ENCODE results near the gene UCK2.

UCK2 gene

DNA sequence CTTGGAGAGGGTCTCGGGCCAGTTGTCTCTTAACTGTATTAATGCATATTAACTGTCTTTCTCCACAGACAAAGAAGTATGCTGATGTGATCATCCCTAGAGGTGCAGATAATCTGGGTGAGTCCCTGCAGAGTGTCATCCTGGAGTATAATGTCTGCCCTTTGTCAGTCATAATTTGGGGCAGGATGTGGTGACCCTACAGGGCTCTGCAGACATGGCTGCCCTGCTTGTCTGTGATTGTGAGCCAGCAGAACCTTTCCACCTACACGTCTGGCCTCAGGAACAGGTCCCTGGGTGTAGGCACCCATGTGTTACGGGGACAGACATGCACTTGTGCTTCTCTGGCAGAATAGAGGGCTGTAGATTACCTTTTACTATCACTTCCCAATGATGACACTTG lies 78.4 kb downstream of the UCK2 start:
- no peak for TF ChIP-seq ZFX (IDR thresholded peaks at IDR 0.05)
- TF ChIP-seq, protein P1, sequence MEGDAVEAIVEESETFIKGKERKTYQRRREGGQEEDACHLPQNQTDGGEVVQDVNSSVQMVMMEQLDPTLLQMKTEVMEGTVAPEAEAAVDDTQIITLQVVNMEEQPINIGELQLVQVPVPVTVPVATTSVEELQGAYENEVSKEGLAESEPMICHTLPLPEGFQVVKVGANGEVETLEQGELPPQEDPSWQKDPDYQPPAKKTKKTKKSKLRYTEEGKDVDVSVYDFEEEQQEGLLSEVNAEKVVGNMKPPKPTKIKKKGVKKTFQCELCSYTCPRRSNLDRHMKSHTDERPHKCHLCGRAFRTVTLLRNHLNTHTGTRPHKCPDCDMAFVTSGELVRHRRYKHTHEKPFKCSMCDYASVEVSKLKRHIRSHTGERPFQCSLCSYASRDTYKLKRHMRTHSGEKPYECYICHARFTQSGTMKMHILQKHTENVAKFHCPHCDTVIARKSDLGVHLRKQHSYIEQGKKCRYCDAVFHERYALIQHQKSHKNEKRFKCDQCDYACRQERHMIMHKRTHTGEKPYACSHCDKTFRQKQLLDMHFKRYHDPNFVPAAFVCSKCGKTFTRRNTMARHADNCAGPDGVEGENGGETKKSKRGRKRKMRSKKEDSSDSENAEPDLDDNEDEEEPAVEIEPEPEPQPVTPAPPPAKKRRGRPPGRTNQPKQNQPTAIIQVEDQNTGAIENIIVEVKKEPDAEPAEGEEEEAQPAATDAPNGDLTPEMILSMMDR (conservative IDR thresholded peaks at IDR 0.05) = no peak
- H3K27ac ChIP-seq = no peak overlapping the region

DNA sequence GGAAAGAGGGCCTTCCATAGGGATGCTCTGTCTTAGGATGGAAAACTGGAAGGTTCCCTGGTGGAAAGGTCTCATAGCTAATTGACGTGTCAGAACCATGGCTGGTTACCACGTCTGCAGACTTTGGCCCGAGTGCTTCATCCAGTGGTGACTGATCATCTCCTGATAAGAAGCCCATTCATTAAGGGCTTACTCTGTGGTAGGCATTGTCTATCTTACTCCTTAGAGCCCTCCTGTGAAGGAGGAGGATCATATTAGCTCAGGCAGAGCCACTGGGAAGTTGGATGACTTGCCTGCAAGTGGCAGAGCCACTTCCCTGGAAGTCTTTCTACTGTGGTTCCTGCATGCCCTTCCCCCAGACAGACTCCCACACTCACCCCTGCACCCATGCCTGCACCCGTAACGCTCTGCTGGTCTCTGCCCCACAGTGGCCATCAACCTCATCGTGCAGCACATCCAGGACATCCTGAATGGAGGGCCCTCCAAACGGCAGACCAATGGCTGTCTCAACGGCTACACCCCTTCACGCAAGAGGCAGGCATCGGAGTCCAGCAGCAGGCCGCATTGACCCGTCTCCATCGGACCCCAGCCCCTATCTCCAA lies 79.9 kb downstream of the UCK2 start:
- H3K27ac ChIP-seq = no peak overlapping the region
- TF ChIP-seq ZFX (IDR thresholded peaks at IDR 0.05) = no peak
- TF ChIP-seq, protein P1 (conservative IDR thresholded peaks at IDR 0.05) = no peak

DNA sequence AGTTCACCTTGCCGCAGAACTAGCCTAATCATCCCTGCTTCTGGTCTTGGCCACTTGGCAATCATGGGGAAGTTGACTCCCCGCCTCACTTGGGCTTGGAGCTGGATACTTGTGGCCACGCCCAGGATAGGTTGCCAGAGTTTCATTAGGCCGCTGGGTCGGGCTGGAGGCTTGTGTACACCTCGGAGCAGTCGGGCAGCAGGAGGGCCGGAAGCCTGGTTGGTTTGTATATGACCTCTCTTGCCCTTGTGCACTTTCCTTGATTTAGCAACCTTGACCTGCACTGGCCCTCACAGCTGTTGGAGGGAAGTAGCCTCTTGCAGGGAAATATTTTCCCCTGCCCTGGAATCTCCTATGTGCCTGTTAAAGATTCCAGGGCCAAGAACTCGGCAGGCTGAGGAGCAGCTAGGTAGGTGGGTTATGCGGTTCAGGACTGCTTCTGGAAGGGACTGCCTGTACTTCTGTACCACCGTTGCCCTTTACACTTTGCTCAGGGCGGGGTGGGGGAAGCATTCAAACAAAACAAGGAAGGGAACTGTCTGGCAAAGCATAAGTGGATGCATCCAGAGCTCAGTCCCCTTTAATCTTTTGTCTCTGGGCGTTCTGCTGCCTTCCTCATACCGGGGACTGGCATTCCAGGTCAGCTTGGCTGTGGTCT lies 83.5 kb downstream of the UCK2 start:
- no peak overlapping the region for H3K27ac ChIP-seq
- TF ChIP-seq, protein P1 (conservative IDR thresholded peaks at IDR 0.05) = no peak
- TF ChIP-seq ZFX (IDR thresholded peaks at IDR 0.05) = no peak

DNA sequence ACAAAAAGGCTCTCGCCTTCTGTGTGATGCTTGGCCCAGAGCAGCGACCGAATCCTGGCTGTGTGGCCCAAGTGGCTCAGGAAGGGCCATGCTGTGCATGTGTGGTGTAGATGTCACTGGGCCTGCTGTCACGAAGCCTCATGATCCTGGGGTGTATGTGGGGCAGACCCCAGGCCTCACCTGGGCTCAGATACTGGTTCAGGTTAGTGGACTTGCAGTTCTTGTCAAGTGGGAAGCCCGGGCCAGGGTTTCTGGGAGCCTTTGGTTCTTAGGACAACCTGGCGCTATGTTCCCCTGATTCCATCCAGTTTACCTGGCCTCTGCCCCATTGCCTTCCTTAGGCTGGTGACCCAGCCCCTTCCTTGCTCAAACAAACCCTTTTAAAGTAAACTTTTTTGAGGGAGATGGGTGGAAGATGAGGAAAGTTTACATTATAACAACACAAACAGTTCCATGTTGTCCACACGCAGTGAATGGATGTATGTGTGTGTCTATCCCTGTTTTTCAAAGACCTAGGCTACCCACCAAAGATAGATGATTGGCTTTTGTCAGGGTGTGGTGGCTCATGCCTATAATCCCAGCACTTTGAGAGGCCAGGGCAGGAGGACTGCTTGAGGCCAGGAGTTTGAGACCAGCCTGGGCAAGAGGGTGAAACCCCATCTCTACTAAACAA lies 84.3 kb downstream of the UCK2 start:
- no peak overlapping the region for H3K27ac ChIP-seq
- no peak for TF ChIP-seq ZFX (IDR thresholded peaks at IDR 0.05)
- TF ChIP-seq, protein P1 (conservative IDR thresholded peaks at IDR 0.05) = no peak

DNA sequence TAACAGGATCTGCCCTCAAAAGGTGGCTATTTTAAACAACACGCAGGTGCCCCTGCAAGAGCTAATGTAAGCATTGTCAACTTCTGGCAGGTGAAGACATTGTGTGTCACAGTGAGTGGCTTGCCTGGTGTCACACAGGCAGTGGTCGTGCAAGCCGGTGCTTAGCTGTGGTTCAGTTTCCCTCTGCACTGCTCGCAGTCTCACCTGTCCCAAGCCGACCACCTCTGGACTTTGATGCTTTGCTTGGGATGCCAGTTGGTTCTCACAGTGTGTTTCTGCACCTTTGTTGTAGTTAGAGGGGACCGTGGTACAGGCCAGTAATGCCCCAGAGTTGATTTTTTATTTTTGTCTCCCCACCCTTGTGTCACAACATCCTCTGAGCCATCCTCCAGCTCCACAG lies 85.2 kb downstream of the UCK2 start:
- H3K27ac ChIP-seq = no peak overlapping the region
- TF ChIP-seq ZFX (IDR thresholded peaks at IDR 0.05) = no peak
- TF ChIP-seq, protein P1 (conservative IDR thresholded peaks at IDR 0.05) = no peak

DNA sequence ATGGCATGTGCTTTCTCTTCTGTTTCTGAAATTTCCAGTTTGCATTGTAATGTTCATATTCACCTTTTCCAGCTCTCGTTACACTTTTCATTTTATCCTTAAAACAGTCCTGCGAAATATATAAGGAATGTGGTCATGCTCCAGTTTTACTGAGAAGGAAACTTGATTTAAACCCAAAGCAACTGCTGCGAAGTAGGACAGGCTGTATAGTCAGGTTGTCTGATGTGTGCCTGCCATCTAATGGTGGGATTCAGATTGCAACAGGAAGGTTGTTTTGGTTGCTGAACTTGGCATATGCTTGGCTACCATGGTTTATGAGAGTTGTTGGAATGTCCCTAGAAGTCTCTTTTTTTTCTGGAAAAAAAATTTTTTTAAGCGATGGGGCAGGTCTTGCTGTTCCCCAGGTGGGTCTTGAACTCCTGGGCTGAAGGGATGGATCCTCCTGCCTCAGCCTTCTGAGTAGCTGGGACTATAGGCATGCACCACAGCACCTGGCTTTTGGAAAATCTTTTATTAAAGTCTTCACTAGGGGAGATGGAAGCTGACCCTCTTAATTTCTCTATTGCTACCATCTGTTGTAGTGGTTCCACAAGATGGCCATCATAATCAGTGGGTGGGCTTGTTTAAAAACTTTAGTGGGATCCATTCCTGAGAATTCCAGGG lies 86.9 kb downstream of the UCK2 start:
- no peak for TF ChIP-seq ZFX (IDR thresholded peaks at IDR 0.05)
- TF ChIP-seq, protein P1 (conservative IDR thresholded peaks at IDR 0.05) = peak; percentile 90
- no peak overlapping the region for H3K27ac ChIP-seq

DNA sequence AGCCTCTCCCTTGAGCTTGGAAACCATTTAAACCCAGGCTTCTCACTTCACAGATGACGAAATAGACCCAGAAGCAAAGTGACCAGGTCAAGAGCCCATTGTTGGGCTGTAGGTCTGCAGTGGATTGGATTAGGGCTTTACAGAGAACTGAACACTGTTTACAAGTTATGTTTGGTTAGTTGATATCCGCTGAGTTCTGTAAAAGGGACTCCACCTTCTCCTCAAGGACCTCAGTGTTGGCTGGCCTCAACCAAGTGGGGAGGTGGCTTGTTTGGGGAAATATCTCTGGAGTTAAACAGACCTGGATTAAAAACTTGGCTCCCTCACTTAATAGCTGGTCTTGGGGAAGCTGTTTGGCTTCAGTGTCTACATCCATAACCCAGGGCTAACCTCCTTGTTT lies 88.1 kb downstream of the UCK2 start:
- TF ChIP-seq, protein P1 (conservative IDR thresholded peaks at IDR 0.05) = no peak
- TF ChIP-seq ZFX (IDR thresholded peaks at IDR 0.05) = no peak
- H3K27ac ChIP-seq = no peak overlapping the region
